ENCODE results near the gene AHCYL2. TPM values are rescaled to one million over a fixed set of nuclear protein-coding genes. Genes with fewer than 3 reads are reported as not detected.

Gene AHCYL2
- total RNA-seq, 1 experiment from 2014 or later, result 17.0 TPM

DNA sequence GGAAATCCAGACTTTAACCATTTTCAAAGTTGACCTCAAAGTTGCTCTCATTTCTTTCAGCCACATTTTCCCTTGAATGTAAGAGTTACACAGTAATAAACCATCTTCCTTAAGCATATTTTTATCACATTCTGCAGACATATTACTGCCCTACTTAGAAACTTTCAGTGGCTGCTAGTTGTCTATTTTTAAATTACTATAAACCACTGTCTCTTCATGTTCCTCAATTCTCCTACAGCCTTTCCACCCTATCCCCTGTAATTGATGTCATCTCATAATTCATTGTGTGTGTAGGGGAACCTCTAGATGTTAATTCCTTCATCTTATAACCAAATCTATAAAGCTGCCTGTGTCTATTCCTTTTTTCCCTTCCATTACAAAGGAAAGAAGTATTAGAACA is 131.3 kb downstream of the AHCYL2 start:
- no peak overlapping the region for H2AFZ ChIP-seq (ENCODE audit: low read depth, low read length, poor library complexity, severe bottlenecking)
- no peak overlapping the region for H3K4me2 ChIP-seq (ENCODE audit: low read length)
- H3K4me3 ChIP-seq (replicated peaks in 1 of 2; ENCODE audit: low read depth in 1 of 2, low read length in 2 of 2), result no peak overlapping the region
- no TSS peak for BruUV-seq (replicated peaks)
- no peaks in the 10 kb centered on the region for H3K79me2 ChIP-seq (ENCODE audit: insufficient read depth, low read length)
- no peaks in the 10 kb centered on the region for H3K4me1 ChIP-seq (ENCODE audit: control insufficient read depth in 1 of 2, insufficient read depth in 2 of 2, low read length in 2 of 2)
- no peaks in the 10 kb centered on the region for H3K9me2 ChIP-seq (ENCODE audit: insufficient read depth)
- no peak overlapping the region for H3K9ac ChIP-seq (ENCODE audit: low read length)
- TF ChIP-seq TCF7L2 (IDR thresholded peaks at IDR 0.05; ENCODE audit: borderline replicate concordance, extremely low read depth, insufficient read depth, insufficient read length) (no peak), POLR2AphosphoS5 (IDR thresholded peaks at IDR 0.05; ENCODE audit: low read depth, low read length) (no peak), CBX3 (IDR thresholded peaks at IDR 0.05; ENCODE audit: low read depth) (no peak), CEBPB (IDR thresholded peaks at IDR 0.05; ENCODE audit: low read depth) (no peak), SP1 (IDR thresholded peaks at IDR 0.05; ENCODE audit: low read depth) (no peak), ZFX (IDR thresholded peaks at IDR 0.05) (no peak), POLR2A (IDR thresholded peaks at IDR 0.05; ENCODE audit: borderline replicate concordance, extremely low read depth, insufficient read depth, insufficient read length) (no peak), ELF1 (IDR thresholded peaks at IDR 0.05; ENCODE audit: borderline replicate concordance, low read depth) (no peak), FOSL1 (IDR thresholded peaks at IDR 0.05; ENCODE audit: low read depth) (no peak)
- TF ChIP-seq, protein P1, sequence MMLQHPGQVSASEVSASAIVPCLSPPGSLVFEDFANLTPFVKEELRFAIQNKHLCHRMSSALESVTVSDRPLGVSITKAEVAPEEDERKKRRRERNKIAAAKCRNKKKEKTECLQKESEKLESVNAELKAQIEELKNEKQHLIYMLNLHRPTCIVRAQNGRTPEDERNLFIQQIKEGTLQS (IDR thresholded peaks at IDR 0.05), result no peak
- TF ChIP-seq, protein P2, sequence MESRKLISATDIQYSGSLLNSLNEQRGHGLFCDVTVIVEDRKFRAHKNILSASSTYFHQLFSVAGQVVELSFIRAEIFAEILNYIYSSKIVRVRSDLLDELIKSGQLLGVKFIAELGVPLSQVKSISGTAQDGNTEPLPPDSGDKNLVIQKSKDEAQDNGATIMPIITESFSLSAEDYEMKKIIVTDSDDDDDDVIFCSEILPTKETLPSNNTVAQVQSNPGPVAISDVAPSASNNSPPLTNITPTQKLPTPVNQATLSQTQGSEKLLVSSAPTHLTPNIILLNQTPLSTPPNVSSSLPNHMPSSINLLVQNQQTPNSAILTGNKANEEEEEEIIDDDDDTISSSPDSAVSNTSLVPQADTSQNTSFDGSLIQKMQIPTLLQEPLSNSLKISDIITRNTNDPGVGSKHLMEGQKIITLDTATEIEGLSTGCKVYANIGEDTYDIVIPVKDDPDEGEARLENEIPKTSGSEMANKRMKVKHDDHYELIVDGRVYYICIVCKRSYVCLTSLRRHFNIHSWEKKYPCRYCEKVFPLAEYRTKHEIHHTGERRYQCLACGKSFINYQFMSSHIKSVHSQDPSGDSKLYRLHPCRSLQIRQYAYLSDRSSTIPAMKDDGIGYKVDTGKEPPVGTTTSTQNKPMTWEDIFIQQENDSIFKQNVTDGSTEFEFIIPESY (IDR thresholded peaks at IDR 0.05; ENCODE audit: extremely low read depth, insufficient replicate concordance, low read length), result no peak
- TF ChIP-seq, protein P3, sequence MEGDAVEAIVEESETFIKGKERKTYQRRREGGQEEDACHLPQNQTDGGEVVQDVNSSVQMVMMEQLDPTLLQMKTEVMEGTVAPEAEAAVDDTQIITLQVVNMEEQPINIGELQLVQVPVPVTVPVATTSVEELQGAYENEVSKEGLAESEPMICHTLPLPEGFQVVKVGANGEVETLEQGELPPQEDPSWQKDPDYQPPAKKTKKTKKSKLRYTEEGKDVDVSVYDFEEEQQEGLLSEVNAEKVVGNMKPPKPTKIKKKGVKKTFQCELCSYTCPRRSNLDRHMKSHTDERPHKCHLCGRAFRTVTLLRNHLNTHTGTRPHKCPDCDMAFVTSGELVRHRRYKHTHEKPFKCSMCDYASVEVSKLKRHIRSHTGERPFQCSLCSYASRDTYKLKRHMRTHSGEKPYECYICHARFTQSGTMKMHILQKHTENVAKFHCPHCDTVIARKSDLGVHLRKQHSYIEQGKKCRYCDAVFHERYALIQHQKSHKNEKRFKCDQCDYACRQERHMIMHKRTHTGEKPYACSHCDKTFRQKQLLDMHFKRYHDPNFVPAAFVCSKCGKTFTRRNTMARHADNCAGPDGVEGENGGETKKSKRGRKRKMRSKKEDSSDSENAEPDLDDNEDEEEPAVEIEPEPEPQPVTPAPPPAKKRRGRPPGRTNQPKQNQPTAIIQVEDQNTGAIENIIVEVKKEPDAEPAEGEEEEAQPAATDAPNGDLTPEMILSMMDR (IDR thresholded peaks at IDR 0.05 in 2 of 3, conservative IDR thresholded peaks at IDR 0.05 in 1 of 3; ENCODE audit: borderline replicate concordance in 1 of 3, insufficient read depth in 1 of 3, low read depth in 2 of 3, low read length in 2 of 3), result no peak
- H3K36me3 ChIP-seq (ENCODE audit: control insufficient read depth in 1 of 2, insufficient read depth in 2 of 2, low read length in 2 of 2), result no peaks in the 10 kb centered on the region
- RAD21 ChIA-PET (ENCODE audit: low non-redundant PET in 1 of 2, low total read pairs in 2 of 2, uncharacterized antibody in 2 of 2, unreplicated experiment in 2 of 2), result no interaction called here
- intact Hi-C loops (cut with micrococcal nuclease), result no loop called here
- ATAC-seq, result no peak
- no peaks in the 10 kb centered on the region for H3K9me3 ChIP-seq (ENCODE audit: control insufficient read depth in 1 of 2, insufficient read depth in 1 of 2, low read depth in 1 of 2, low read length in 2 of 2)
- H3K27ac ChIP-seq (ENCODE audit: low read depth, low read length), result no peak overlapping the region
- no peak for DNase-seq (ENCODE audit: low read depth, low spot score)
- POLR2A ChIA-PET, result no interaction called here
- CTCF ChIA-PET, result interaction anchor here (0.6 kb wide), 1 partner anchor 143 kb away, joined by 3 read pairs; no protein-coding TSS in a partner anchor
- H4K20me1 ChIP-seq (ENCODE audit: insufficient read depth), result no peaks in the 10 kb centered on the region
- no peaks in the 10 kb centered on the region for H3K27me3 ChIP-seq (ENCODE audit: insufficient read depth, low read length)

All from HCT116 (cell line).